Measurements from ENCODE around the gene OR1F1. TPM values are rescaled to one million over a fixed set of nuclear protein-coding genes. Genes with fewer than 3 reads are reported as not detected.

Gene OR1F1
- total and polyA plus RNA-seq, 9 of the 15 experiments (the other 6 are each of a cell fraction or from before 2014, with no cell fraction given), result 0.15 to 0.61 (median 0.35) TPM; not detected in 3

DNA sequence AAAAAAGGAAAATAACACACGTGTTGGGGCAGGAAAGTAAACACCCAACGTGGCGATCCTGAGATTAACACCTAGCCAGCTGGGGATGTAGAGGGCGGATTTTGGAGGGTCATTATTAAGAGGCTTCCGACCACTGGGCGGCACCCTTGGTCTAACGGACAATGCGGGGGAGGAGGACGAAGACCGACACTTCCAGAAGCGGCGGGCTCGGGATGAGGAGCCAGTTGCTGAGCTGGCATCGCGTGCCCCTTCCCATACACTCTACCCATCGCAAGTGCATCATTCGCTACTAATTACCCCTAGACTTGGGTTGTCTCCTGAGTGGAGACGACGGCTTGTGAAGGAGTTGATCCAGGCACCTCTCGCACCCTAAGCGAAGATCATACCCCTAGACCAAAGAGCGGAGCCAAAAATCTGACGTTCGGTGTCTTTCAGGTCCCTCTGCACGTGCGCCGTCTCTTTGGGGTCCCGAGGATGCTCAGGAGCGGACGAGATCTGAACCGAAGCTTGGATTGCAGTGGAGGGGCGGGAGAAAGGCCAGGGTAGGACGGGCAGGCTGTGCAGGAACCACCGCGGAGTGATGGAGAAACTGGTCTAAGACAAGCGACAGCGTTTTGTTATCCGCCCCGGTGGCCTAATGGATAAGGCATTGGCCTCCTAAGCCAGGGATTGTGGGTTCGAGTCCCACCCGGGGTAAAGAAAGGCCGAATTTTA is 35.6 kb upstream of the OR1F1 start (continued):
- TF ChIP-seq ZNF592 (IDR thresholded peaks at IDR 0.05) (peak; percentile 87), BRCA1 (IDR thresholded peaks at IDR 0.05) (no peak), BRCA1 (CRISPR knock-in tag; IDR thresholded peaks at IDR 0.05) (peak; percentile 19; the same call in 1 of the 2 replicates), IFI16 (CRISPR knock-in tag; IDR thresholded peaks at IDR 0.05) (no peak), EGR1 (conservative IDR thresholded peaks at IDR 0.05) (peak; percentile 96), ADNP (tag; IDR thresholded peaks at IDR 0.05) (no peak), RB1 (IDR thresholded peaks at IDR 0.05; ENCODE audit: low read depth) (peak; percentile 68), ATF1 (CRISPR knock-in tag; IDR thresholded peaks at IDR 0.05) (no peak), ATF1 (tag; IDR thresholded peaks at IDR 0.05) (peak; percentile 77), POLR3A (IDR thresholded peaks at IDR 0.05; ENCODE audit: borderline replicate concordance, extremely low read depth, insufficient read depth, insufficient read length) (peak; percentile 91), ZNF133 (CRISPR knock-in tag; IDR thresholded peaks at IDR 0.05) (no peak), POLR2H (tag; IDR thresholded peaks at IDR 0.05; ENCODE audit: low read depth) (peak; percentile 99), DMBX1 (CRISPR knock-in tag; IDR thresholded peaks at IDR 0.05; ENCODE audit: borderline replicate concordance) (no peak), XRCC5 (IDR thresholded peaks at IDR 0.05; ENCODE audit: low read depth, low read length) (peak; percentile 69; the same call in 1 of the 2 replicates), SP1 (CRISPR knock-in tag; IDR thresholded peaks at IDR 0.05) (peak; percentile 93), ELF1 (tag; IDR thresholded peaks at IDR 0.05) (0 out of 2 replicates have a peak, but pooled peaks have one; percentile 9), ZNF740 (CRISPR knock-in tag; IDR thresholded peaks at IDR 0.05) (peak; percentile 86), ZNF740 (tag; IDR thresholded peaks at IDR 0.05) (peak in 1 of 2 experiments; percentile 60; a peak in 1 of 4 replicates), POLR3G (IDR thresholded peaks at IDR 0.05; ENCODE audit: extremely low read depth, insufficient read length, insufficient replicate concordance) (peak; percentile 51)
- TF ChIP-seq, protein P1, sequence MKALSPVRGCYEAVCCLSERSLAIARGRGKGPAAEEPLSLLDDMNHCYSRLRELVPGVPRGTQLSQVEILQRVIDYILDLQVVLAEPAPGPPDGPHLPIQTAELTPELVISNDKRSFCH (CRISPR knock-in tag; IDR thresholded peaks at IDR 0.05), result no peak
- TF ChIP-seq, protein P1 (tag; IDR thresholded peaks at IDR 0.05), result peak; percentile 52
- TF ChIP-seq, protein P2, sequence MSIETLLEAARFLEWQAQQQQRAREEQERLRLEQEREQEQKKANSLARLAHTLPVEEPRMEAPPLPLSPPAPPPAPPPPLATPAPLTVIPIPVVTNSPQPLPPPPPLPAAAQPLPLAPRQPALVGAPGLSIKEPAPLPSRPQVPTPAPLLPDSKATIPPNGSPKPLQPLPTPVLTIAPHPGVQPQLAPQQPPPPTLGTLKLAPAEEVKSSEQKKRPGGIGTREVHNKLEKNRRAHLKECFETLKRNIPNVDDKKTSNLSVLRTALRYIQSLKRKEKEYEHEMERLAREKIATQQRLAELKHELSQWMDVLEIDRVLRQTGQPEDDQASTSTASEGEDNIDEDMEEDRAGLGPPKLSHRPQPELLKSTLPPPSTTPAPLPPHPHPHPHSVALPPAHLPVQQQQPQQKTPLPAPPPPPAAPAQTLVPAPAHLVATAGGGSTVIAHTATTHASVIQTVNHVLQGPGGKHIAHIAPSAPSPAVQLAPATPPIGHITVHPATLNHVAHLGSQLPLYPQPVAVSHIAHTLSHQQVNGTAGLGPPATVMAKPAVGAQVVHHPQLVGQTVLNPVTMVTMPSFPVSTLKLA (conservative IDR thresholded peaks at IDR 0.05), result peak; percentile 98 to 99; a peak in 3 of 4 replicates
